Choroid plexus epithelial cell (primary cell): ENCODE data around the gene CAPZA1.

Experiments
- DNase-seq: peaks from one replicate; pipeline ENCODE4 v3.0.0-alpha.2; 2010; ENCODE audit warnings: low read depth
- H3K4me3 ChIP-seq: 2 replicates; pipeline ENCODE4 v1.5.1; 2011; ENCODE audit warnings: low read depth, mild to moderate bottlenecking, control low read depth, low read length, moderate library complexity
- CTCF ChIP-seq: conservative IDR thresholded peaks from 2 replicates; pipeline ENCODE4 v1.5.1; 2011; ENCODE audit warnings: low read depth, mild to moderate bottlenecking, control low read depth, inconsistent platforms, low read length, moderate library complexity

Gene CAPZA1

GRCh38 chr1:112704391-112704933, 84.8 kb downstream of the CAPZA1 start:
- peak overlapping the region; percentile 90 for H3K4me3 ChIP-seq
- no peak for DNase-seq
- TF ChIP-seq CTCF = no peak

- TF ChIP-seq CTCF = no peak
- H3K4me3 ChIP-seq = peak overlapping the region; percentile 90
- DNase-seq = peak; percentile 98
Measured at GRCh38 chr1:112704934-112705627, 85.4 kb downstream of the CAPZA1 start.

DNA sequence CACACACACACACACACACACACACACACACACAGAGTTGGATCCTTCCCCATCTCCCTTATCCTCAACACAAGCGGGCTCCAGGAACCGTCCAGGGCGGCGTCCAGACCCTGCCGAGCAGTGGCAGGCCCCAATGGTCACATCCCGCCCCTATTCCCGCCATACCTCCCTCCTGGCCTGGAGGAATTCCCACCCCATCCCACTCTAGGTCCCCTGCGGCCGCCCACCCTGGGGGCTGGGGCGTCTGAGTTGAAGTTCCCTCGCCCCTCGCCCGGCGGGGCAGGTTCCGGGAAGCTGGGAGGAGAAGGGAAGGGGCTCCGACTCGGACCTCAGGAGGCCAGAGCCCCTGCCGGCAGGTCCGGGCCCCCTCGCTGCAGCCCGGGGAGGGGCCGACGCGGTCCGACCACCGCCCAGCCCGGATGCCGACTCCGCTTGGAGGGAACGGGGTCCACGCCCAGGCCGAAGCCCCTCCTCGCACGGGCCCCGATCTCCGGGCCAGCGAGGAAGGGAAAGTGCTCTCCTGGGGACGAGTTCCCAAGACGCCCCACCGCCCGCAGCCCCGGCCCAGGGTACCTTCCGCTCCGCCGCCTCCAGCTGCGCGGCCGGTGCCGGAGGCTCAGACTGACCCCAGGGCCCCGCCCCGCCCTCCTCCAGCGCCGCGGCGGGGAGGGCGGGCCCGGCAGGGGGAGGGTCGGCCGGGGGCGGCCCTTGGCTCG, 87.0 kb downstream of the CAPZA1 start, which contains the start of gene RHOC:
RHOC (minus strand) TSS at position 623 of the 716 bp plus-strand sequence. CDS start 3,328 bp downstream, outside the sequence.
- DNase-seq = peak; percentile 65
- TF ChIP-seq CTCF = no peak
- H3K4me3 ChIP-seq = peak within 1 kb of the TSS; percentile 90

- H3K4me3 ChIP-seq = peak overlapping the region; percentile 90
- TF ChIP-seq CTCF = peak; percentile 85
- peak; percentile 91 for DNase-seq
Measured at GRCh38 chr1:112707221-112708001, 87.8 kb downstream of the CAPZA1 start.

- TF ChIP-seq CTCF = no peak
- no peak overlapping the region for H3K4me3 ChIP-seq
Measured at GRCh38 chr1:112708002-112708448, 88.4 kb downstream of the CAPZA1 start.

GRCh38 chr1:112708489-112708888, 88.9 kb downstream of the CAPZA1 start:
- no peak overlapping the region for H3K4me3 ChIP-seq
- DNase-seq = no peak
- no peak for TF ChIP-seq CTCF

More at GRCh38 chr1:112708002-112708448, 88.4 kb downstream of the CAPZA1 start:
- no peak for DNase-seq
